Glutamatergic neuron (in vitro differentiated cells): ENCODE measurements around the gene SLC36A2. TPM values are rescaled to one million over a fixed set of nuclear protein-coding genes. Genes with fewer than 3 reads are reported as not detected.

Experiments used
- DNase-seq: peaks from one replicate; pipeline ENCODE4 v3.0.0; 2022
- H3K27ac Mint-ChIP-seq: one replicate; pipeline ENCODE4 v1.8.0; 2020; ENCODE audit warnings: mild to moderate bottlenecking, mixed read lengths, inconsistent platforms; ENCODE audit not compliant: unreplicated experiment
- H3K27me3 Mint-ChIP-seq: one replicate; pipeline ENCODE4 v1.8.0; 2020; ENCODE audit warnings: mild to moderate bottlenecking, moderate library complexity, mixed read lengths, inconsistent platforms; ENCODE audit not compliant: unreplicated experiment
- H3K36me3 Mint-ChIP-seq: one replicate; pipeline ENCODE4 v1.8.0; 2020; ENCODE audit warnings: mild to moderate bottlenecking, mixed read lengths, inconsistent platforms; ENCODE audit not compliant: unreplicated experiment
- H3K4me1 Mint-ChIP-seq: one replicate; pipeline ENCODE4 v1.8.0; 2020; ENCODE audit warnings: mild to moderate bottlenecking, low read depth, mixed read lengths, inconsistent platforms; ENCODE audit not compliant: unreplicated experiment
- H3K4me3 Mint-ChIP-seq: one replicate; pipeline ENCODE4 v1.8.0; 2020; ENCODE audit warnings: mild to moderate bottlenecking, mixed read lengths, inconsistent platforms; ENCODE audit not compliant: unreplicated experiment
- H3K9me3 Mint-ChIP-seq: one replicate; pipeline ENCODE4 v1.8.0; 2020; ENCODE audit warnings: mild to moderate bottlenecking, moderate library complexity, mixed read lengths, inconsistent platforms; ENCODE audit not compliant: unreplicated experiment
- total RNA-seq: library from RNA; stranded (reverse); fragmentation: NEBNext Ultra II Directional; extraction: Animal tissue kit (Norgen Biotek cat#: 25700); gene quantifications from one replicate; pipeline ENCODE4 v1.2.1, GENCODE V29; 2021; ENCODE audit not compliant: unreplicated experiment
- TF ChIP-seq, protein P1 (sequence below): fragments of 200-600 bp; sonication (generic); IDR thresholded peaks from one replicate; pipeline ENCODE4 v1.5.0; 2021; ENCODE audit not compliant: partially characterized antibody, unreplicated experiment

The SLC36A2 gene
- total RNA-seq, 1 donor from 2014 or later: not detected

DNA sequence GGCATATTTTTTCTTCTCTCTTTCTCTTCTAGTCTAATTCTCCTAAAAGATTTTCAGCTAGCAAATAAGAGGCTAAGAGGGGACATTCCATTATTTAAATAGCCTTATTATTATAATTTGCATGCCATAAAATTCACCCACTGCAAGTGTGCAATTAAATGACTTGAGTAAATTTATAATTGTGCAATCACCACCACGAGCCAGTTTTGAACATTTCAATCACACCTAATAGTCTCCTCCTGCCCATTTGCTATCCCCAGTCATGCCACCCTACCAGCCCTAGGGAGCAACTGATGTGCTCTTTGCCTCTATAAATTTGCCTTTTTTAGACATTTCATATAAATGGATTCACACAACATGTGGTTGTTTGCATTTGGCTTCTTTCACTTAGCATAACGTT, 12.0 kb upstream of the SLC36A2 start:
- Mint-ChIP-seq H3K4me3 (no peak overlapping the region), H3K36me3 (peaks cover 5% of the 10 kb centered on the region), H3K27ac (no peak overlapping the region), H3K27me3 (peaks cover 2% of the 10 kb centered on the region), H3K4me1 (no peaks in the 10 kb centered on the region), H3K9me3 (peaks cover 2% of the 10 kb centered on the region)
- no peak for DNase-seq
- TF ChIP-seq, protein P1, sequence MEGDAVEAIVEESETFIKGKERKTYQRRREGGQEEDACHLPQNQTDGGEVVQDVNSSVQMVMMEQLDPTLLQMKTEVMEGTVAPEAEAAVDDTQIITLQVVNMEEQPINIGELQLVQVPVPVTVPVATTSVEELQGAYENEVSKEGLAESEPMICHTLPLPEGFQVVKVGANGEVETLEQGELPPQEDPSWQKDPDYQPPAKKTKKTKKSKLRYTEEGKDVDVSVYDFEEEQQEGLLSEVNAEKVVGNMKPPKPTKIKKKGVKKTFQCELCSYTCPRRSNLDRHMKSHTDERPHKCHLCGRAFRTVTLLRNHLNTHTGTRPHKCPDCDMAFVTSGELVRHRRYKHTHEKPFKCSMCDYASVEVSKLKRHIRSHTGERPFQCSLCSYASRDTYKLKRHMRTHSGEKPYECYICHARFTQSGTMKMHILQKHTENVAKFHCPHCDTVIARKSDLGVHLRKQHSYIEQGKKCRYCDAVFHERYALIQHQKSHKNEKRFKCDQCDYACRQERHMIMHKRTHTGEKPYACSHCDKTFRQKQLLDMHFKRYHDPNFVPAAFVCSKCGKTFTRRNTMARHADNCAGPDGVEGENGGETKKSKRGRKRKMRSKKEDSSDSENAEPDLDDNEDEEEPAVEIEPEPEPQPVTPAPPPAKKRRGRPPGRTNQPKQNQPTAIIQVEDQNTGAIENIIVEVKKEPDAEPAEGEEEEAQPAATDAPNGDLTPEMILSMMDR: no peak

DNA sequence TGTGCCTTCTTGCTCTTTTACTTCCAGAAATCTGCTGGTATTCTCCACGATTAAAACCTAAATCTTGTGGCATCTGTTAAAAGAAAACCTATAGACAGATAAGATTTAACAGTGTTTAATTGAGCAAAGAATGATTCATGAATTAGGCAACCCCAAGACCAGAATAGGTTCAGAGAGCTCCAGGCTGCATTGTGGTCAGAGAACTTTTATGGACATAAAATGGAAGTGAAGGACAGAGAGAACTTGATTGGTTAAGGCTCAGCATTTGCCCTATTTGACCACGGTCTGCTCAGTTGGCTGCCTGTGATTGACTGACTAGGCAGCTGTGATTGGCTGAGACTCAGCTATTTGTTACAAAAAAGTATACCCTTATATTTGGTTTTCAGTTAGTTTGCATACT, 10.4 kb upstream of the SLC36A2 start:
- Mint-ChIP-seq H3K9me3 (peaks cover 2% of the 10 kb centered on the region), H3K36me3 (peaks cover 1% of the 10 kb centered on the region), H3K27ac (no peak overlapping the region), H3K4me3 (no peak overlapping the region), H3K4me1 (no peaks in the 10 kb centered on the region), H3K27me3 (no peaks in the 10 kb centered on the region)
- TF ChIP-seq, protein P1: no peak
- no peak for DNase-seq

DNA sequence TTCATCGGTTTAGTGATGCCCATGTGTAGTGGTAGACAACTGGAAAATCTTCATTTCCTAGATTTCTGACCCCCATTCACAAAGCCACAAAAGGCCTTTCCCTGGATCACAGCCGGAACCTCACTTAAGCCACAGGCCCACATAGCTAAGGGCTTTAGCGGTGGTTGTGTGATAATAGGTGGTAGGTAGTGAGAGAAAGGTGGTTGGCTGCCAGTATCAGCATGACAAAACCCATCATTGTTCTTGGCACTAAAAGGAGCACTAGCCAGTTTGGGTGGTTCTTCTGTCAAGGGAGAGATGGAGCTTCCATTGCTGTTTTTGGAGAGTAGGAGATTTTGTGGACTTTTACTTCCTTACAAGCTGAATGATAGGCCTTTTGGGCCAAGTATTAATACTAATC, 9.7 kb upstream of the SLC36A2 start:
- DNase-seq: no peak

DNA sequence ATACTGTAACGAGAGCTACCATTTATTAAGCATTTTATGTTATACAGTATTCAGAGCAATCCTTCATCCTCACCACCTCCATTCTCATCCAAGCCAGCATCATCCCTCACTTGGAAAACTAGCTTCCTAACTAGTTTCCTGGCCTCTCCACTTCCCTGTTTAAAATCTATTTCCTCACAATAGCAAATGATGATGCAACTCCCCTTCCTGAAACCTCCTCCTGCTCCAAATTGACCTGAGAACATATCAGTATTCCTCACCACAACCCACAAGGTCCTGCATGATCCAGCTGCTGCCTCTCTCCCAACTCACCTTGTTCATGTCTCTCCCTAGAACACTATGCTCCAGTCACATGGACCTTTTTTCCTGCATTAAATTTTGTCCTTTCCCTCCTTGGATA, 4.3 kb upstream of the SLC36A2 start:
- H3K9me3 Mint-ChIP-seq: no peaks in the 10 kb centered on the region
- no peak for DNase-seq
- H3K27me3 Mint-ChIP-seq: peaks cover 2% of the 10 kb centered on the region
- no peaks in the 10 kb centered on the region for H3K36me3 Mint-ChIP-seq
- H3K4me1 Mint-ChIP-seq: no peaks in the 10 kb centered on the region
- no peak overlapping the region for H3K27ac Mint-ChIP-seq
- TF ChIP-seq, protein P1: no peak
- no peak overlapping the region for H3K4me3 Mint-ChIP-seq

More for the DNA sequence above, 9.7 kb upstream of the SLC36A2 start:
- TF ChIP-seq, protein P1: no peak
- no peak overlapping the region for H3K27ac Mint-ChIP-seq
- no peaks in the 10 kb centered on the region for H3K36me3 Mint-ChIP-seq
- peaks cover 2% of the 10 kb centered on the region for H3K9me3 Mint-ChIP-seq
- no peak overlapping the region for H3K4me3 Mint-ChIP-seq
- H3K4me1 Mint-ChIP-seq: no peaks in the 10 kb centered on the region
- H3K27me3 Mint-ChIP-seq: no peaks in the 10 kb centered on the region

DNA sequence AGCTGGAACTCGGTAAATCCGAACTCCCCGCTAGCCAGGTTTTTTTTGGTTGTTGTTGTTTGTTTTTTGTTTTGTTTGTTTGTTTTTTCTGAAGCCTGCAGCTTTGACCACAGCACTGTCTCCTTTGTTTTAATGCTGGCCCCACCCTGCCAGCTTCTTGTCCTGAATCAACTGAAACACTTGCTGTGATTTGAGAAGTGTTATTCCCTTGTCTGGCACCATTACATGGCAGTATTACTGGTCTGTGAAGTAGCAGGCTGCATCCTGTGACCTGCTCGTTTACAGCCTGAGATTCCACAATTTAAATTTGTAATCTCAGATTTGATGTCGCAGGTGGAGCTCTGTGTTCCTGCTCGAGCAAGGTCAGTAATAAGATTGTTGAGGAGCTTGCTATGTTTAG, 1.4 kb upstream of the SLC36A2 start:
- no peak for DNase-seq
- TF ChIP-seq, protein P1: no peak
- Mint-ChIP-seq H3K4me3 (no peak overlapping the region), H3K9me3 (no peaks in the 10 kb centered on the region), H3K36me3 (no peaks in the 10 kb centered on the region), H3K27ac (no peak overlapping the region), H3K4me1 (no peaks in the 10 kb centered on the region), H3K27me3 (peaks cover 5% of the 10 kb centered on the region)
